ENCODE results near the gene TRIM33.

- no peak for TF ChIP-seq EZH2 (IDR thresholded peaks at IDR 0.05; ENCODE audit: insufficient read depth, poor library complexity, severe bottlenecking)
- no peak for TF ChIP-seq EZH2phosphoT487 (IDR thresholded peaks at IDR 0.05; ENCODE audit: insufficient read depth, low read depth)
Observed at GRCh38 chr1:114390960-114391359, 120.0 kb downstream of the TRIM33 start.

All from GM23248 (cell line).